H1 (cell line): ENCODE data around the gene SPOPL. TPM values are rescaled to one million over a fixed set of nuclear protein-coding genes. Genes with fewer than 3 reads are reported as not detected.

ENCODE experiments used
- CTCF ChIA-PET: fragments of 300-600 bp; sonication (Branson Sonifier 250); formaldehyde crosslinking; loops from one replicate; lab custom pipeline; 2021; ENCODE audit not compliant: partially characterized antibody; lab: Charles Lee
- POLR2A ChIA-PET: fragments of 300-600 bp; sonication (Branson Sonifier 250); formaldehyde crosslinking; loops from one replicate; lab custom pipeline; 2021; ENCODE audit warnings: inconsistent platforms; ENCODE audit not compliant: partially characterized antibody; lab: Charles Lee
- DNase-seq, 2 experiments: peaks; one replicate each; pipeline versions ENCODE4 v3.0.0 to v3.0.0-alpha.2; 2010 to 2022; ENCODE audit warnings: low spot score in 2 of 2, low read depth in 1 of 2, mixed read lengths in 1 of 2
- FAIRE-seq: peaks from 2 replicates; lab custom pipeline; 2011; peaks lifted over from hg19 to GRCh38; lab: Jason Lieb, UNC
- H2AFZ ChIP-seq: 2 replicates; pipeline ENCODE4 v1.8.1; 2012; ENCODE audit warnings: low read length, inconsistent platforms
- H2AK5ac ChIP-seq: 2 replicates; pipeline ENCODE4 v1.6.1; 2013; ENCODE audit warnings: low read depth, low read length
- H2BK120ac ChIP-seq: replicated peaks from 2 replicates; pipeline ENCODE3; 2013; ENCODE audit warnings: low read depth, low read length, inconsistent platforms
- H2BK12ac ChIP-seq: 2 replicates; pipeline ENCODE4 v1.6.1; 2013; ENCODE audit warnings: low read depth, low read length
- H2BK15ac ChIP-seq: 2 replicates; pipeline ENCODE4 v1.6.1; 2013; ENCODE audit warnings: low read length
- H2BK20ac ChIP-seq: 2 replicates; pipeline ENCODE4 v1.6.1; 2013; ENCODE audit warnings: low read length
- H2BK5ac ChIP-seq: 2 replicates; pipeline ENCODE4 v1.6.1; 2013; ENCODE audit warnings: low read depth, low read length
- H3K14ac ChIP-seq: 2 replicates; pipeline ENCODE4 v1.6.1; 2013; ENCODE audit warnings: inconsistent platforms; ENCODE audit not compliant: insufficient read length
- H3K18ac ChIP-seq: 2 replicates; pipeline ENCODE4 v1.6.1; 2013; ENCODE audit warnings: low read length; ENCODE audit errors: extremely low read depth
- H3K23ac ChIP-seq: 2 replicates; pipeline ENCODE4 v1.6.1; 2013; ENCODE audit warnings: inconsistent platforms; ENCODE audit not compliant: insufficient read length
- H3K23me2 ChIP-seq: 2 replicates; pipeline ENCODE4 v1.6.1; 2013; ENCODE audit warnings: low read depth, low read length
- H3K27ac ChIP-seq: 2 replicates; pipeline ENCODE4 v1.6.1; 2011; ENCODE audit warnings: low read depth, low read length, inconsistent platforms
- H3K27me3 ChIP-seq, 4 experiments: replicated peaks in 1 of 4; 1 replicate in 1 of 4; 2 replicates in 3 of 4; pipeline versions ENCODE4 v1.6.1 to v1.8.1; 2011 to 2013; ENCODE audit warnings: low read length in 3 of 4, mild to moderate bottlenecking in 3 of 4, inconsistent platforms in 2 of 4, mixed read lengths in 2 of 4, moderate library complexity in 1 of 4; ENCODE audit not compliant: control insufficient read depth in 3 of 4, insufficient read depth in 3 of 4; ENCODE audit errors: extremely low read depth in 1 of 4
- H3K36me3 ChIP-seq, 4 experiments: 2 replicates each; pipeline versions ENCODE4 v1.6.1 to v1.8.1; 2011 to 2013; ENCODE audit warnings: mild to moderate bottlenecking in 4 of 4, low read length in 3 of 4, moderate library complexity in 2 of 4, control low read depth in 1 of 4, inconsistent platforms in 1 of 4; ENCODE audit not compliant: insufficient read depth in 4 of 4, control insufficient read depth in 2 of 4
- H3K4ac ChIP-seq: replicated peaks from 2 replicates; pipeline ENCODE3; 2013; ENCODE audit warnings: low read length, low read depth, mixed read lengths, inconsistent platforms; ENCODE audit not compliant: insufficient read length
- H3K4me1 ChIP-seq, 4 experiments: replicated peaks in 1 of 4; 1 replicate in 1 of 4; 2 replicates in 3 of 4; pipeline versions ENCODE4 v1.6.1 to v1.8.1; 2011 to 2013; ENCODE audit warnings: low read length in 3 of 4, inconsistent platforms in 2 of 4, mixed read lengths in 1 of 4; ENCODE audit not compliant: insufficient read depth in 4 of 4, control insufficient read depth in 3 of 4
- H3K4me2 ChIP-seq, 2 experiments: 2 replicates each; pipeline versions ENCODE4 v1.6.1 to v1.8.1; 2011 to 2013; ENCODE audit warnings: low read depth in 2 of 2, low read length in 2 of 2, control low read depth in 1 of 2, inconsistent platforms in 1 of 2, mild to moderate bottlenecking in 1 of 2; ENCODE audit not compliant: insufficient read depth in 1 of 2
- H3K4me3 ChIP-seq, 4 experiments: fragments of 200-600, 300-600 bp in 1 of 4; sonication (generic), shearing (Covaris generic), sonication (Bioruptor Twin) in 1 of 4; 2 replicates each; pipeline versions ENCODE4 v1.5.1 to v1.8.1; 2011 to 2016; ENCODE audit warnings: low read length in 4 of 4, low read depth in 3 of 4, control low read depth in 2 of 4, inconsistent platforms in 2 of 4, mild to moderate bottlenecking in 2 of 4, mixed read lengths in 1 of 4, moderate library complexity in 1 of 4; ENCODE audit not compliant: insufficient read depth in 2 of 4; ENCODE audit errors: extremely low read depth in 1 of 4
- H3K56ac ChIP-seq: replicated peaks from 2 replicates; pipeline ENCODE3; 2013; ENCODE audit warnings: low read depth, mild to moderate bottlenecking, mixed read lengths, low read length, inconsistent platforms; ENCODE audit not compliant: insufficient read length
- H3K79me1 ChIP-seq: 2 replicates; pipeline ENCODE4 v1.6.1; 2013; ENCODE audit warnings: low read depth, low read length, control low read depth
- H3K79me2 ChIP-seq, 2 experiments: 2 replicates each; pipeline versions ENCODE4 v1.6.1 to v1.8.1; 2012 to 2013; ENCODE audit warnings: low read length in 2 of 2, mild to moderate bottlenecking in 2 of 2, inconsistent platforms in 1 of 2; ENCODE audit not compliant: insufficient read depth in 2 of 2, control insufficient read depth in 1 of 2
- H3K9ac ChIP-seq, 4 experiments: replicated peaks in 1 of 4; 1 replicate in 1 of 4; 2 replicates in 3 of 4; pipeline versions ENCODE4 v1.6.1 to v1.8.1; 2011 to 2013; ENCODE audit warnings: low read depth in 3 of 4, low read length in 3 of 4, control low read depth in 2 of 4, mild to moderate bottlenecking in 2 of 4, moderate library complexity in 2 of 4, inconsistent platforms in 1 of 4; ENCODE audit errors: extremely low read depth in 1 of 4
- H3K9me3 ChIP-seq, 2 experiments: 2 replicates each; pipeline versions ENCODE4 v1.6.1 to v1.8.1; 2012 to 2013; ENCODE audit warnings: mild to moderate bottlenecking in 2 of 2, moderate library complexity in 2 of 2, control low read depth in 1 of 2, inconsistent platforms in 1 of 2, low read depth in 1 of 2, low read length in 1 of 2, mixed read lengths in 1 of 2; ENCODE audit not compliant: insufficient read depth in 2 of 2
- H4K20me1 ChIP-seq, 2 experiments: replicated peaks in 1 of 2; 2 replicates each; pipeline versions ENCODE3 to v1.8.1; 2011 to 2013; ENCODE audit warnings: inconsistent platforms in 2 of 2, low read length in 2 of 2, mild to moderate bottlenecking in 1 of 2; ENCODE audit not compliant: insufficient read depth in 2 of 2, control insufficient read depth in 1 of 2
- H4K5ac ChIP-seq: 2 replicates; pipeline ENCODE4 v1.6.1; 2013; ENCODE audit warnings: low read length, low read depth, mixed read lengths, inconsistent platforms; ENCODE audit not compliant: insufficient read length
- H4K8ac ChIP-seq: 2 replicates; pipeline ENCODE4 v1.8.0; 2013; ENCODE audit warnings: mild to moderate bottlenecking, moderate library complexity, low read length, inconsistent platforms; ENCODE audit not compliant: insufficient read depth; ENCODE audit errors: extremely low read depth
- H4K91ac ChIP-seq: replicated peaks from 2 replicates; pipeline ENCODE3; 2013; ENCODE audit warnings: low read length, mixed read lengths, inconsistent platforms; ENCODE audit not compliant: insufficient read length
- ASH2L ChIP-seq: fragments of 200-600, 300-600 bp; sonication (generic); IDR thresholded peaks from one replicate; pipeline ENCODE4 v1.7.1; 2017; ENCODE audit warnings: low read length
- BACH1 ChIP-seq: IDR thresholded peaks from 2 replicates; pipeline ENCODE4 v1.6.1; 2012; ENCODE audit warnings: low read length, improper control_type of control experiment
- CBX5 ChIP-seq: fragments of 300-800, 300-1000 bp; sonication (generic); IDR thresholded peaks from 2 replicates; pipeline ENCODE4 v1.7.1; 2016; ENCODE audit warnings: antibody characterized with exemption, low read length, low read depth
- CEBPB ChIP-seq: IDR thresholded peaks from 2 replicates; pipeline ENCODE4 v1.6.1; 2012; ENCODE audit warnings: low read depth, low read length
- CTCF ChIP-seq, 3 experiments: IDR thresholded peaks; 1 replicate in 2 of 3; 2 replicates in 1 of 3; pipeline versions ENCODE4 v1.5.1 to v1.6.1; 2011; ENCODE audit warnings: low read length in 3 of 3, mild to moderate bottlenecking in 3 of 3, inconsistent platforms in 2 of 3, low read depth in 1 of 3, moderate library complexity in 1 of 3; ENCODE audit not compliant: insufficient read depth in 1 of 3; ENCODE audit errors: control extremely low read depth in 1 of 3
- KDM1A ChIP-seq: fragments of 200-600, 300-600 bp; sonication (generic); IDR thresholded peaks from 2 replicates; pipeline ENCODE4 v1.7.1; 2016; ENCODE audit warnings: mild to moderate bottlenecking, low read length, borderline replicate concordance
- KDM5A ChIP-seq: fragments of 200-600 bp; IDR thresholded peaks from 2 replicates; pipeline ENCODE4 v1.7.1; 2012; ENCODE audit warnings: mild to moderate bottlenecking, low read length, inconsistent platforms, mixed read lengths
- NANOG ChIP-seq: IDR thresholded peaks from 2 replicates; pipeline ENCODE4 v1.6.1; 2011; ENCODE audit warnings: low read length, low read depth, mild to moderate bottlenecking, inconsistent platforms; ENCODE audit not compliant: insufficient read depth, poor library complexity, severe bottlenecking
- NRF1 ChIP-seq: IDR thresholded peaks from 2 replicates; pipeline ENCODE4 v1.6.1; 2011; ENCODE audit warnings: mild to moderate bottlenecking, low read depth, low read length, improper control_type of control experiment
- POLR2AphosphoS5 ChIP-seq: IDR thresholded peaks from 2 replicates; pipeline ENCODE4 v1.6.1; 2011; ENCODE audit warnings: low read depth, low read length
- USF2 ChIP-seq: IDR thresholded peaks from 2 replicates; pipeline ENCODE4 v1.6.1; 2011; ENCODE audit warnings: low read length, improper control_type of control experiment
- WGBS, 2 experiments: shearing (Covaris generic) in 1 of 2; methylation state at CpG; one replicate each; pipeline versions ENCODE4 v1.1.6 to v1.1.7; 2013 to 2015; ENCODE audit warnings: low lambda C conversion rate in 2 of 2, mixed read lengths in 2 of 2, inconsistent platforms in 1 of 2, low coverage in 1 of 2, missing lambda C conversion rate in 1 of 2; ENCODE audit not compliant: insufficient replicate concordance in 2 of 2, insufficient coverage in 1 of 2, insufficient read length in 1 of 2; ENCODE audit errors: extremely low coverage in 1 of 2, missing lambda C conversion rate in 1 of 2; 5-methylcytosine and 5-hydroxymethylcytosine counted together
- polyA plus RNA-seq, 7 experiments: library from polyadenylated mRNA; depleted of rRNA in 3 of 7; stranded (reverse) in 5 of 7; unstranded in 2 of 7; fragments of >200 nt in 5 of 7; fragments of 200-250 nt in 2 of 7; gene quantifications; 1 replicate in 5 of 7; 2 replicates in 1 of 7; 4 replicates in 1 of 7; pipeline versions ENCODE4 v1.2.1 to v1.2.3, GENCODE V29; 2011 to 2013; ENCODE audit warnings: missing spikeins in 2 of 7, mixed read lengths in 2 of 7
- total RNA-seq: library from RNA; stranded (reverse); fragmentation: NEBNext Ultra II Directional; extraction: Animal tissue kit (Norgen Biotek cat#: 25700); gene quantifications from 2 replicates; pipeline ENCODE4 v1.2.1, GENCODE V29; 2021

The SPOPL gene
- total and polyA plus RNA-seq, 2 of the 8 experiments (the other 6 are each of a cell fraction or from before 2014, with no cell fraction given) = 1.9 to 14.5 TPM

- Histone ChIP-seq H3K23me2 (peaks cover 5% of the 10 kb centered on the region), H2BK20ac (no peak overlapping the region), H4K20me1 (peaks cover 0 to 1% of the 10 kb centered on the region in 2 experiments), H3K18ac (no peak overlapping the region), H3K9ac (no peak overlapping the region), H3K23ac (no peak overlapping the region), H4K5ac (no peak overlapping the region), H3K27me3 (no peaks in the 10 kb centered on the region; a peak in 1 of 7 replicates), H3K14ac (no peak overlapping the region), H4K8ac (no peak overlapping the region), H2BK5ac (no peak overlapping the region), H2BK12ac (no peak overlapping the region), H4K91ac (no peak overlapping the region), H3K9me3 (no peaks in the 10 kb centered on the region), H3K79me1 (no peaks in the 10 kb centered on the region; the same call in 1 of the 2 replicates), H3K79me2 (no peaks in the 10 kb centered on the region), H2BK15ac (no peak overlapping the region), H3K4ac (no peak overlapping the region), H2AFZ (no peak overlapping the region), H3K4me3 (no peak overlapping the region), H2AK5ac (no peak overlapping the region), H3K56ac (no peak overlapping the region), H2BK120ac (no peak overlapping the region), H3K4me2 (no peak overlapping the region), H3K4me1 (peaks cover 0 to 5% (median 0%) of the 10 kb centered on the region in 4 experiments; a peak in 1 of 7 replicates), H3K36me3 (no peaks in the 10 kb centered on the region; a peak in 1 of 8 replicates), H3K27ac (no peak overlapping the region)
- 91% methylated on average over 4 of the region's 4 CpGs; no CpG with 5 or more reads in 1 of the 2 experiments for WGBS, 2 experiments
- POLR2A ChIA-PET = no interaction called here
- DNase-seq (no peak), FAIRE-seq (no peak)
- CTCF ChIA-PET = no interaction called here
- TF ChIP-seq ASH2L = no peak
- no peak for TF ChIP-seq USF2
- no peak for TF ChIP-seq BACH1
- no peak for TF ChIP-seq KDM5A
- TF ChIP-seq CEBPB = no peak
- no peak for TF ChIP-seq KDM1A
- no peak for TF ChIP-seq POLR2AphosphoS5
- TF ChIP-seq CBX5 = no peak
- no peak for TF ChIP-seq NRF1
- TF ChIP-seq NANOG = no peak
- TF ChIP-seq CTCF (IDR thresholded peaks at IDR 0.05; ENCODE audit: control extremely low read depth in 1 of 3, insufficient read depth in 1 of 3, low read depth in 1 of 3, low read length in 3 of 3) = no peak
These were observed 5.4 kb upstream of the SPOPL start for GRCh38 chr2:138496096-138496651.
